ENCODE results near the gene EGF.

EGF gene

GRCh38 chr4:110058677-110059076 lies 146.0 kb downstream of the EGF start:
- TF ChIP-seq ZFX (IDR thresholded peaks at IDR 0.05) (no peak), CTCF (conservative IDR thresholded peaks at IDR 0.05) (no peak)

GRCh38 chr4:110059556-110060191 lies 147.0 kb downstream of the EGF start:
- peak overlapping the region; percentile 32; the same call in 1 of the 2 replicates for H3K27ac ChIP-seq
- TF ChIP-seq ZFX (IDR thresholded peaks at IDR 0.05) (no peak), CTCF (conservative IDR thresholded peaks at IDR 0.05) (no peak)

More at GRCh38 chr4:110058677-110059076, 146.0 kb downstream of the EGF start:
- no peak overlapping the region for H3K27ac ChIP-seq

- TF ChIP-seq CTCF (conservative IDR thresholded peaks at IDR 0.05) (no peak), ZFX (IDR thresholded peaks at IDR 0.05) (no peak)
- H3K27ac ChIP-seq: no peak overlapping the region
Observed at GRCh38 chr4:110061076-110061475, 148.4 kb downstream of the EGF start.

All from C4-2B (cell line).